ENCODE results near the gene CEP170.
A peak's percentile ranks its signal among the peaks of the same experiment; 100 is the strongest.

CEP170 gene

GRCh38 chr1:243258731-243259130 lies 3.6 kb upstream of the CEP170 start:
- peaks cover 3% of the 10 kb centered on the region for H3K36me3 Mint-ChIP-seq
- no peak for DNase-seq (ENCODE audit: low spot score in 2 of 2)
- H3K4me3 Mint-ChIP-seq = no peak overlapping the region
- peaks cover 7% of the 10 kb centered on the region for H3K4me1 Mint-ChIP-seq
- H3K27me3 Mint-ChIP-seq = no peaks in the 10 kb centered on the region
- H3K27ac Mint-ChIP-seq = no peak overlapping the region
- no peak for ATAC-seq (ENCODE audit: low read depth)
- no peaks in the 10 kb centered on the region for H3K9me3 Mint-ChIP-seq

GRCh38 chr1:243257189-243257588 lies 2.1 kb upstream of the CEP170 start:
- Mint-ChIP-seq H3K4me3 (no peak overlapping the region), H3K27me3 (no peaks in the 10 kb centered on the region), H3K36me3 (peaks cover 3% of the 10 kb centered on the region), H3K27ac (no peak overlapping the region), H3K9me3 (no peaks in the 10 kb centered on the region), H3K4me1 (peaks cover 14% of the 10 kb centered on the region)
- ATAC-seq (ENCODE audit: low read depth) = no peak
- no peak for DNase-seq (ENCODE audit: low spot score in 2 of 2)

GRCh38 chr1:243256590-243256989 lies 1.5 kb upstream of the CEP170 start:
- DNase-seq (ENCODE audit: low spot score in 2 of 2) (no peak), ATAC-seq (ENCODE audit: low read depth) (no peak)
- no peaks in the 10 kb centered on the region for H3K9me3 Mint-ChIP-seq
- H3K27me3 Mint-ChIP-seq = no peaks in the 10 kb centered on the region
- peak overlapping the region; percentile 98 for H3K4me3 Mint-ChIP-seq
- peaks cover 19% of the 10 kb centered on the region for H3K4me1 Mint-ChIP-seq
- H3K27ac Mint-ChIP-seq = peak overlapping the region; percentile 99
- H3K36me3 Mint-ChIP-seq = peaks cover 3% of the 10 kb centered on the region

GRCh38 chr1:243255791-243256512 lies 871 bp upstream of the CEP170 start, which contains the start of gene SDCCAG8:
TSS of gene SDCCAG8 (plus strand) at chr1:243256041. CDS start at chr1:243256174, 133 bp downstream.
- peak within 1 kb of the TSS; percentile 99 for H3K27ac Mint-ChIP-seq
- DNase-seq (ENCODE audit: low spot score in 2 of 2) (peak; percentile 86 to 93), ATAC-seq (ENCODE audit: low read depth) (peak; percentile 73)
- H3K4me3 Mint-ChIP-seq = peak within 1 kb of the TSS; percentile 98
- H3K36me3 Mint-ChIP-seq = no peaks in the 10 kb centered on the region
- H3K27me3 Mint-ChIP-seq = no peaks in the 10 kb centered on the region
- no peaks in the 10 kb centered on the region for H3K9me3 Mint-ChIP-seq
- H3K4me1 Mint-ChIP-seq = peaks cover 19% of the 10 kb centered on the region

- Mint-ChIP-seq H3K4me3 (peak overlapping the region; percentile 96), H3K36me3 (no peaks in the 10 kb centered on the region), H3K4me1 (peaks cover 20% of the 10 kb centered on the region), H3K27me3 (no peaks in the 10 kb centered on the region), H3K27ac (peak overlapping the region; percentile 99), H3K9me3 (no peaks in the 10 kb centered on the region)
- ATAC-seq (ENCODE audit: low read depth) (no peak), DNase-seq (ENCODE audit: low spot score in 2 of 2) (peak in 1 of 2 donors; percentile 18)
Observed at GRCh38 chr1:243254233-243254926, 701 bp downstream of the CEP170 start.

GRCh38 chr1:243253926-243254232 lies 1.2 kb downstream of the CEP170 start:
- no peaks in the 10 kb centered on the region for H3K9me3 Mint-ChIP-seq
- H3K4me1 Mint-ChIP-seq = peaks cover 21% of the 10 kb centered on the region
- H3K27ac Mint-ChIP-seq = peak overlapping the region; percentile 99
- no peak for DNase-seq (ENCODE audit: low spot score in 2 of 2)
- H3K36me3 Mint-ChIP-seq = no peaks in the 10 kb centered on the region
- peak overlapping the region; percentile 96 for H3K4me3 Mint-ChIP-seq
- H3K27me3 Mint-ChIP-seq = no peaks in the 10 kb centered on the region
- ATAC-seq (ENCODE audit: low read depth) = no peak

- peak overlapping the region; percentile 99 for H3K27ac Mint-ChIP-seq
- ATAC-seq (ENCODE audit: low read depth) = no peak
- H3K4me3 Mint-ChIP-seq = peak overlapping the region; percentile 96
- no peak for DNase-seq (ENCODE audit: low spot score in 2 of 2)
- H3K4me1 Mint-ChIP-seq = peaks cover 26% of the 10 kb centered on the region
- H3K9me3 Mint-ChIP-seq = no peaks in the 10 kb centered on the region
- no peaks in the 10 kb centered on the region for H3K27me3 Mint-ChIP-seq
- peaks cover 2% of the 10 kb centered on the region for H3K36me3 Mint-ChIP-seq
Observed at GRCh38 chr1:243253211-243253925, 1.7 kb downstream of the CEP170 start.

- no peak for DNase-seq (ENCODE audit: low spot score in 2 of 2)
- peaks cover 2% of the 10 kb centered on the region for H3K36me3 Mint-ChIP-seq
- H3K4me3 Mint-ChIP-seq = no peak overlapping the region
- peak overlapping the region; percentile 10 for H3K27ac Mint-ChIP-seq
- peaks cover 37% of the 10 kb centered on the region for H3K4me1 Mint-ChIP-seq
- H3K27me3 Mint-ChIP-seq = no peaks in the 10 kb centered on the region
- no peaks in the 10 kb centered on the region for H3K9me3 Mint-ChIP-seq
- ATAC-seq (ENCODE audit: low read depth) = no peak
Observed at GRCh38 chr1:243251539-243251938, 3.5 kb downstream of the CEP170 start.

- Mint-ChIP-seq H3K27me3 (no peaks in the 10 kb centered on the region), H3K27ac (peak overlapping the region; percentile 41), H3K36me3 (peaks cover 2% of the 10 kb centered on the region), H3K4me1 (peaks cover 39% of the 10 kb centered on the region), H3K9me3 (no peaks in the 10 kb centered on the region), H3K4me3 (no peak overlapping the region)
- DNase-seq (ENCODE audit: low spot score in 2 of 2) (no peak), ATAC-seq (ENCODE audit: low read depth) (no peak)
Observed at GRCh38 chr1:243250102-243250501, 5.0 kb downstream of the CEP170 start.

GRCh38 chr1:243249214-243249613 lies 5.9 kb downstream of the CEP170 start:
- Mint-ChIP-seq H3K4me3 (no peak overlapping the region), H3K9me3 (no peaks in the 10 kb centered on the region), H3K27me3 (no peaks in the 10 kb centered on the region), H3K4me1 (peaks cover 43% of the 10 kb centered on the region), H3K27ac (peak overlapping the region; percentile 78), H3K36me3 (peaks cover 2% of the 10 kb centered on the region)
- ATAC-seq (ENCODE audit: low read depth) = no peak
- no peak for DNase-seq (ENCODE audit: low spot score in 2 of 2)

- DNase-seq (ENCODE audit: low spot score in 2 of 2) = no peak
- no peaks in the 10 kb centered on the region for H3K9me3 Mint-ChIP-seq
- peak overlapping the region; percentile 78 for H3K27ac Mint-ChIP-seq
- peaks cover 38% of the 10 kb centered on the region for H3K4me1 Mint-ChIP-seq
- no peak for ATAC-seq (ENCODE audit: low read depth)
- no peaks in the 10 kb centered on the region for H3K27me3 Mint-ChIP-seq
- peaks cover 2% of the 10 kb centered on the region for H3K36me3 Mint-ChIP-seq
- H3K4me3 Mint-ChIP-seq = no peak overlapping the region
Observed at GRCh38 chr1:243247901-243248300, 7.2 kb downstream of the CEP170 start.

- Mint-ChIP-seq H3K9me3 (no peaks in the 10 kb centered on the region), H3K4me3 (no peak overlapping the region), H3K4me1 (peaks cover 37% of the 10 kb centered on the region), H3K36me3 (peaks cover 2% of the 10 kb centered on the region), H3K27me3 (no peaks in the 10 kb centered on the region), H3K27ac (peak overlapping the region; percentile 46)
- ATAC-seq (ENCODE audit: low read depth) (peak; percentile 88), DNase-seq (ENCODE audit: low spot score in 2 of 2) (peak in 1 of 2 donors; percentile 28)
Observed at GRCh38 chr1:243246916-243247315, 8.2 kb downstream of the CEP170 start.

- Mint-ChIP-seq H3K9me3 (no peaks in the 10 kb centered on the region), H3K36me3 (peaks cover 6% of the 10 kb centered on the region), H3K4me1 (peaks cover 30% of the 10 kb centered on the region), H3K27ac (peak overlapping the region; percentile 83), H3K4me3 (peak overlapping the region; percentile 77), H3K27me3 (no peaks in the 10 kb centered on the region)
- ATAC-seq (ENCODE audit: low read depth) = peak; percentile 38
- no peak for DNase-seq (ENCODE audit: low spot score in 2 of 2)
Observed at GRCh38 chr1:243244432-243244841, 10.6 kb downstream of the CEP170 start.

GRCh38 chr1:243236604-243237252 lies 18.4 kb downstream of the CEP170 start:
- DNase-seq (ENCODE audit: low spot score in 2 of 2) = no peak
- ATAC-seq (ENCODE audit: low read depth) = no peak
- Mint-ChIP-seq H3K36me3 (peaks cover 31% of the 10 kb centered on the region), H3K4me3 (no peak overlapping the region), H3K4me1 (peaks cover 13% of the 10 kb centered on the region), H3K9me3 (peaks cover 7% of the 10 kb centered on the region), H3K27ac (no peak overlapping the region), H3K27me3 (no peaks in the 10 kb centered on the region)
